ENCODE measurements around the gene KRTAP3-1. TPM values are rescaled to one million over a fixed set of nuclear protein-coding genes. Genes with fewer than 3 reads are reported as not detected.

Gene KRTAP3-1
- total RNA-seq, 1 experiment from 2014 or later, result not detected

- Histone ChIP-seq H2BK120ac (ENCODE audit: low read depth, low read length, poor library complexity, severe bottlenecking) (no peak within 1 kb of the TSS), H2BK12ac (ENCODE audit: insufficient read length, low read depth, low read length) (no peak within 1 kb of the TSS), H2BK20ac (ENCODE audit: low read depth, low read length, poor library complexity, severe bottlenecking) (no peak within 1 kb of the TSS), H2BK15ac (ENCODE audit: low read depth, low read length) (no peak within 1 kb of the TSS), H3K18ac (ENCODE audit: insufficient read length, low read depth, low read length) (no peak within 1 kb of the TSS), H4K91ac (ENCODE audit: insufficient read length, low read depth, low read length) (no peak within 1 kb of the TSS), H3K9ac (ENCODE audit: extremely low read depth, insufficient read length, low read length) (no peak within 1 kb of the TSS), H2AK5ac (ENCODE audit: insufficient read length, low read length) (no peak within 1 kb of the TSS), H2BK5ac (ENCODE audit: insufficient read length, low read length) (no peak within 1 kb of the TSS), H3K56ac (ENCODE audit: insufficient read length, low read depth, low read length) (no peak within 1 kb of the TSS), H3K27me3 (ENCODE audit: insufficient read depth, low read length) (no peaks in the 10 kb centered on the region), H3K9me3 (ENCODE audit: control insufficient read depth, low read depth, low read length) (no peaks in the 10 kb centered on the region), H3T11ph (ENCODE audit: low read length) (no peak within 1 kb of the TSS), H3K27ac (ENCODE audit: insufficient read length, low read depth, low read length) (no peak within 1 kb of the TSS), H3K4ac (ENCODE audit: low read depth, low read length) (no peak within 1 kb of the TSS), H4K20me1 (ENCODE audit: control insufficient read depth, insufficient read depth, insufficient read length) (no peaks in the 10 kb centered on the region), H3K23ac (ENCODE audit: insufficient read length, low read depth, low read length) (no peak within 1 kb of the TSS), H3K14ac (ENCODE audit: insufficient read depth, low read length) (no peak within 1 kb of the TSS; the same call in 1 of the 2 replicates), H3K23me2 (ENCODE audit: insufficient read length, low read depth, low read length, poor library complexity, severe bottlenecking) (no peaks in the 10 kb centered on the region), H2AFZ (ENCODE audit: low read length) (no peak within 1 kb of the TSS), H4K5ac (ENCODE audit: insufficient read length, low read depth, low read length) (no peak within 1 kb of the TSS), H3K79me2 (ENCODE audit: insufficient read depth, low read length) (no peaks in the 10 kb centered on the region), H3K4me2 (ENCODE audit: insufficient read depth, insufficient read length, low read length) (no peak within 1 kb of the TSS), H4K8ac (replicated peaks; ENCODE audit: insufficient read length, low read depth, low read length) (no peak within 1 kb of the TSS), H3K79me1 (ENCODE audit: insufficient read depth, low read depth, low read length, poor library complexity, severe bottlenecking) (no peaks in the 10 kb centered on the region), H3K4me1 (ENCODE audit: insufficient read depth, low read length) (no peaks in the 10 kb centered on the region; the same call in 1 of the 2 replicates)
- peaks cover 0 to 5% of the 10 kb centered on the region in 2 experiments; a peak in 2 of 5 replicates for H3K9me3 Mint-ChIP-seq
- H3K27me3 Mint-ChIP-seq (ENCODE audit: low read depth), result peaks cover 3% of the 10 kb centered on the region
- no peak for TF ChIP-seq CTCF (conservative IDR thresholded peaks at IDR 0.05)
- DNase-seq, result no peak
- peaks cover 11 to 14% of the 10 kb centered on the region in 2 experiments for H3K4me1 Mint-ChIP-seq
- no peak within 1 kb of the TSS for H3K4me3 Mint-ChIP-seq
- H3K27ac Mint-ChIP-seq, result no peak within 1 kb of the TSS; a peak in 1 of 7 replicates
- H3K36me3 Mint-ChIP-seq (ENCODE audit: insufficient read depth in 1 of 3, low read depth in 3 of 3), result no peaks in the 10 kb centered on the region
- WGBS (ENCODE audit: extremely low coverage, insufficient read length, low lambda C conversion rate), result no CpG with 5 or more reads among the region's 3 CpGs
Observed at GRCh38 chr17:40984226-40984625, 24.7 kb downstream of the KRTAP3-1 start, which contains the start of gene KRT40. Gene KRT40 (minus strand): TSS chr17:40984326. CDS start chr17:40984273, 53 bp downstream.

Measured in H9 (cell line).